Epithelial cell of proximal tubule (primary cell): ENCODE measurements around the gene ZNF329. TPM values are rescaled to one million over a fixed set of nuclear protein-coding genes. Genes with fewer than 3 reads are reported as not detected.

Experiments
- DNase-seq: peaks from one replicate; pipeline ENCODE4 v3.0.0-alpha.2; 2011; ENCODE audit warnings: low read depth
- H3K4me3 ChIP-seq: 2 replicates; pipeline ENCODE4 v1.5.1; 2011; ENCODE audit warnings: low read depth, mild to moderate bottlenecking, low read length
- total RNA-seq: library from RNA; depleted of rRNA; stranded (reverse); fragments of >200 nt; gene quantifications from 2 replicates; pipeline ENCODE4 v1.2.3, GENCODE V29; 2015
- TF ChIP-seq, protein P1 (sequence below): conservative IDR thresholded peaks from 2 replicates; pipeline ENCODE4 v1.5.1; 2012; ENCODE audit warnings: low read depth, mild to moderate bottlenecking, low read length

The ZNF329 gene
- total RNA-seq, 1 donor from 2014 or later = 7.1 TPM

DNA sequence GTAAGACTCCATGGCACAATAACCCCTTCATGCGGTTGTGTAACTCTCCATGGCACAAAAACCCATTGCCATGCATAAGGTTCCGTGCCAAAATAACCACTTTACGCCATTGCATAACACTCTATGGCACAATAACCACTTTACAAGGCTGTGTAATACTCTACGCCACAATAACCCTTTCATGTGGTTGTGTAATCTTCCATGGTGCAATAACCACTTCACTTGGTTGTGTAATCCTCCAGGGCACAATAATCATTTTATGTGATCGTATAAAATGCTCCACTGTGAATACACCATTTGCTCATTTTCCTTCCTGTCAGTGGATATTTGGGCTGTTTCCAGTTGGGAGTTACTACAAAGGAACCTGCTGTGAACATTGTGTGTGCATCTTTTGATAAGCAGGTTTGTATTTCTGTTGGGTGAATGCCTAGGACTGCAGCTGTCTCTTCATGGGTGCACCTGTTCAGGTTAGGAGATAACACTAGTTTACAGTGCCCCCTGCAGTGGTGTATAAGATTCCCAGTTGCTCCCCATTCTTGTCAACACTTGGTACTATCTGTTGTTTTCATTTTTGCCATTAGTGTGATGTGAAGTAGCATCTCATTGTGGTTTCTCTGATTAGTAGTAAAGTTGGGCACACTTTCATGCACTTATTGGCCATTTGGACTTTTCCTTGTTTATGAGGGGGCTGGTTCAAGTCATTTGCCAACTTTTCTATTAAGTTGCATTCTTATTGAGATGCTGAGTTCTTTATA is 31.4 kb downstream of the ZNF329 start:
- TF ChIP-seq, protein P1, sequence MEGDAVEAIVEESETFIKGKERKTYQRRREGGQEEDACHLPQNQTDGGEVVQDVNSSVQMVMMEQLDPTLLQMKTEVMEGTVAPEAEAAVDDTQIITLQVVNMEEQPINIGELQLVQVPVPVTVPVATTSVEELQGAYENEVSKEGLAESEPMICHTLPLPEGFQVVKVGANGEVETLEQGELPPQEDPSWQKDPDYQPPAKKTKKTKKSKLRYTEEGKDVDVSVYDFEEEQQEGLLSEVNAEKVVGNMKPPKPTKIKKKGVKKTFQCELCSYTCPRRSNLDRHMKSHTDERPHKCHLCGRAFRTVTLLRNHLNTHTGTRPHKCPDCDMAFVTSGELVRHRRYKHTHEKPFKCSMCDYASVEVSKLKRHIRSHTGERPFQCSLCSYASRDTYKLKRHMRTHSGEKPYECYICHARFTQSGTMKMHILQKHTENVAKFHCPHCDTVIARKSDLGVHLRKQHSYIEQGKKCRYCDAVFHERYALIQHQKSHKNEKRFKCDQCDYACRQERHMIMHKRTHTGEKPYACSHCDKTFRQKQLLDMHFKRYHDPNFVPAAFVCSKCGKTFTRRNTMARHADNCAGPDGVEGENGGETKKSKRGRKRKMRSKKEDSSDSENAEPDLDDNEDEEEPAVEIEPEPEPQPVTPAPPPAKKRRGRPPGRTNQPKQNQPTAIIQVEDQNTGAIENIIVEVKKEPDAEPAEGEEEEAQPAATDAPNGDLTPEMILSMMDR = no peak
- no peak for DNase-seq
- H3K4me3 ChIP-seq = no peak overlapping the region

DNA sequence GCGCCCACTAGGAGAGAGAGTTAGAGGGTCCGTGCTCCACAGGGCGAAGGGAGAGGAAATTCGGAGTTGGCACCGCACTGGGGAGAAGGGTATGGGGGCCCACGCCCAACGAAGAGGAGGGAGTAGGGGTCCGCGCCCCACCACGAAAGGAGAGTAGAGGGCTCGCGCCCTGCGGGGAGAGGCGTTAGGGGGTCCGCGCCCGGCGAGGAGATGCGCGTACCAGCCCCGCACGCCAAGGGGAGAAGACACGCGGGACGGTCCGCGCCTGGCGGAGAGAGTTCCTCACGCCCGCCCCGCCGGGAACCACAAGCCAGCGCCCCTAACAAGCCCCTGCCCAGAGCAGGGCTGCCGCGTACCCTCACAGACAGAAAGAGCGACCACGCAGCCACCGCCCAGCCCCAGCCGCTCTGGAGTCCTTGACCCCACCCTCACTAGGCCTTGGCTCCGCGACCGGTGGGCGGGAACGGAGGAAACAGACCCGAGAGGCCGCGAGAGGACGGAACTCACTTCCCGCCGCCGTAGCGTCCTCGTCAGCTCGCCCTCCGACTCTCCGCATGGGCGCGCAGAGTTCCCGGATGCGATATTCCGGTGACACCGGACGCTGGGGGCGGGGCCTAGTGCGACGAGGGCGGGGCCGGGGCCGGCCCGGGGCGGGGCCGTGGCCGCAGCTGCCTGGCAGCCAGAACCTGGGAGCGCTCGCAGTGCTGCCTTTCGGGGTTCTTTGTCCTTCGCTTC is 32.6 kb downstream of the ZNF329 start:
- no peak overlapping the region for H3K4me3 ChIP-seq
- DNase-seq = no peak
- TF ChIP-seq, protein P1 = no peak

DNA sequence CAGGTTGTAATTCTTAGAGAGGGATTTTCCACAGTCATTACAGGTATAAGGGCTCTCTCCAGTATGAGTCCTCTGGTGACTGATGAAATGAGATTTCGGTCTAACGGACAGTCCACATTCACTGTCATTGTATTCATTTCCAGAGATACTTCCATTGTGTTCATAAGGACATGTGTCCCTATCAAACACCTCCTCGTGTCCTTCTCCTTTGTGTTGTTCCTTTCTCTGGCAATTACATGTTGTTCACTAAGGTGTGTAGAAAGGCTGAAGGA is 42.1 kb downstream of the ZNF329 start:
- no peak for DNase-seq
- TF ChIP-seq, protein P1 = no peak
- no peak overlapping the region for H3K4me3 ChIP-seq

DNA sequence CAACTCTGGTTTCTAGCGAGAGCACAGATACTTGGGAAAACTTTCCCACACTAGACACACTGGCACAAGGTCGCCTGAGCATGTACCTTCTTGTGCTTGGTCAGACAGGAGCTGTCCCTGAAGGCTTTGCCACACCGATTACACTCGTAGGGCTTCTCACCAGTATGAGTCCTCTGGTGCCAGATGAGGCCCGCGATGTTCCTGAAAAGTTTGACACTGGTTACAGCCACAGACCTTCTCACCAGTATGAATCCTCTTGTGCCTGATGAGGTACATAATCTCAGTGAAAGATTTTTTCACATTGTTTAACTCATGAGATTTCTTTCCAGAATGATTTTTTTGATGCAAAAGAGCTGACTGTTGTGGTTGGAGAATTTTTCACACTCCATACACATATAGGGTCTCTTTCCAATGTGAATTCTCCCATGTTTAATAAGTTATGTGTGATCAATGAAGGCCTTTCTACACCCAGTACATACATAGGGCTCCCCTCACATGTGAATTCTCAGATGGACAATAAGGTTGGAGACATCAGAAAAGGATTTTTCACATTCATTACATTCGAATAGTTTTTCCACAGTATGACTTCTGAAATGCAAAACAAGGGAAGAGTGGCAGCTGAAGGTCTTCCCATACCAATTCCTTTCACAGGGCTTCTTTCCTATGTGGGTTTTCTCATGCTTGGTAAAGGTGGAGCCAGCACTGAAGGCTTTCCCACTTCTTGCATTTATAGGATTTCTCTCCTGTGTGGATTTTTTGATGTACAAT is 42.6 kb downstream of the ZNF329 start:
- no peak for DNase-seq
- no peak overlapping the region for H3K4me3 ChIP-seq
- TF ChIP-seq, protein P1 = no peak

DNA sequence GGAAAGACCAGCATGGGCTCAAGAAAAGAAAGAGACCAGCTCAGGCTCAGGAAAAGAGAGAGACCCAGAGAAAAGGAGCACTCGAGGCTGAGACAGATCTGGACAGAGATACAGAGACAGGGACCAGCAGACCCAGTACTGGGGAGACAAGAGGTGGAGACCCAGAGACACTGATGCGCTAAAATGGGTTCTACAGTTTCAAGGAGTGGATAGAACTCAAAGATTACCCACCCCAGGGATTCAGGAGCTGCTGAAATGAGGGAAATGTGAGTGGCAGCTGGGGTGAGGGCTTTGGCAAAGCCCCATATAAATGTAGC is 51.9 kb downstream of the ZNF329 start:
- TF ChIP-seq, protein P1 = no peak

DNA sequence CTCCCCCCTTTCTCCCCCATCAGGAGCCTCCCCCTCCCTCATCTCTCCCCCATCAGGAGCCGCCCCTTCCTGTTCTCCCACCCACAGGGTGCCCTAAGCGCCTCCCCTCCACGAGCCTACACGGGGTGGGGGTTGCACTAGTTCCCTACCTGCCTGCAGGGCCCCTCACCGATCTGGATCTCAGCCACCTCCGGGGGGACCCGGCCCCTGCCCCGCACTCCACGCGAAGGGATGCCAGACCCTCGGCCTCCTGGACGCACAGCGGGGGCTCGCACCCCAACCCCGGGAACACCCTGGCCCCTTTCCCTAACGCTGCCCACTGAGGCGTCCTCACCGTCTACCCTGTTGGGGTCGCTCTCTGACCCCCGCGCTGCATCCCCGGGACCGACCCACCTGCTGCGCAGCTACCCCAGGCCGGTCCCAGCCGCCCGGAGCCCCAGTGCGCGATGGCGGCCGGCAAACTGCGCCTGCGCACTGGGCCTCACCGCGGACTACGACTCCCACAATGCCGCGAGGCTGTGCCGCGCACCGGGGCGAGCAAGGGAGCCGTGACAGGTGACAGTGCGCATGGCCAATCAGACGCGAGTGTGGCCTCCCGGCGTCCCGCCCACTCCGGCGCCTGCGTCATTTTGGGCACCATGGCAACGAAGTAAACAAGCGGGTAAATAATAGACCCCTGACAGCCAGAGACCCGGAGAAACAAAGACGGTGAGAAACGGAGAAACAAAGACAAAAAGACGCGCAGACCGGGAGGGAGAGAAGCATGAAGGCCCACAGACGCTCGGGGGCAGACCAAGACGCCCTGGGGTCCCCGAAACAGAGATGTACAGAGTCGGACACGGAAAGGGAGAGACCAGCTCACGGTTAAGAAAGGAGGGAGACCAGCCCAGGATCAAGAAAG is 52.6 kb downstream of the ZNF329 start, which contains the start of gene ZSCAN18:
Gene ZSCAN18 (minus strand): TSS at position 451 of the 901 bp plus-strand sequence. CDS start 7,964 bp downstream, outside the sequence.
- TF ChIP-seq, protein P1 = no peak
- H3K4me3 ChIP-seq = peak within 1 kb of the TSS; percentile 97
- peak; percentile 52 for DNase-seq

More for the DNA sequence above, 51.9 kb downstream of the ZNF329 start:
- H3K4me3 ChIP-seq = peak overlapping the region; percentile 97
- DNase-seq = no peak
